RPMI8226 (cell line): ENCODE measurements around the gene EGFLAM.
A peak's percentile ranks its signal among the peaks of the same experiment; 100 is the strongest.

ENCODE experiments used
- DNase-seq: peaks from one replicate; pipeline ENCODE4 v3.0.0-alpha.2; 2015

EGFLAM gene

DNA sequence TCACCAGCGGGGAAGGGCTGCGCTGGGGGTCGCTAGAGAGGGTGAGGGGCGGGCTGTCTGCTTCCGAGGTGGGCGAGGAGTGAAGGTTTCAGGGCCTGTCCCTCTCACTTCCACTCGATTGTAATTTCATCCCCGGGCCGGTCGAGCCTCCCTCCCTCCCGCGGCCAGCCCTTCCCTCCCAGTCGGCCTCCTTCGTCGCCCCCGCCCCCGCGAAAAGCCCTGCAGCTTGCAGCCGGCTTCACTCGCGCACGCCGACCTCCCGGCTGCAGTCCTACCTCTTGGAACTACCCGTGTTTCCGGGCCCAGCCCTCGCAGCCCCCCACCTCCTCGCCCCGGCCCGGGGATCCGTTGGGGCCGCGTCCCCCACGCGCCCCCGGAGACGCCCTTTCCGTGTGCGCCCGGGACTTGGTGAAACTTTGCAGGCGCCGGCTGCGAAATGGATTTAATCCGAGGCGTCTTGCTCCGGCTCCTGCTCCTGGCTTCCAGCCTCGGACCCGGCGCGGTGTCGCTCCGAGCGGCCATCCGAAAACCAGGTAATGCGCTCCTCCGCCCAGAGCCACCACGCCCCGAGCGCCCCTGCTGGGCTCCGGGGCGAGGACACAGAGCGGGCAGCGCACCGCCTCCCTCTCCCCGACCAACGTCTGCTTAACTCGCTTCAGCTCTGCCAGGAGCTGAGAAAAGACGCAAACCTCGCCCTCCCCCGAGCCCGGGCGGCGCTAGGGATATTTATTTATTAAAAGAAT lies at the start of gene EGFLAM:
Gene EGFLAM (plus strand): TSS at position 241 of the 743 bp plus-strand sequence. CDS start 196 bp downstream, at position 437.
- DNase-seq, result peak; percentile 29

DNA sequence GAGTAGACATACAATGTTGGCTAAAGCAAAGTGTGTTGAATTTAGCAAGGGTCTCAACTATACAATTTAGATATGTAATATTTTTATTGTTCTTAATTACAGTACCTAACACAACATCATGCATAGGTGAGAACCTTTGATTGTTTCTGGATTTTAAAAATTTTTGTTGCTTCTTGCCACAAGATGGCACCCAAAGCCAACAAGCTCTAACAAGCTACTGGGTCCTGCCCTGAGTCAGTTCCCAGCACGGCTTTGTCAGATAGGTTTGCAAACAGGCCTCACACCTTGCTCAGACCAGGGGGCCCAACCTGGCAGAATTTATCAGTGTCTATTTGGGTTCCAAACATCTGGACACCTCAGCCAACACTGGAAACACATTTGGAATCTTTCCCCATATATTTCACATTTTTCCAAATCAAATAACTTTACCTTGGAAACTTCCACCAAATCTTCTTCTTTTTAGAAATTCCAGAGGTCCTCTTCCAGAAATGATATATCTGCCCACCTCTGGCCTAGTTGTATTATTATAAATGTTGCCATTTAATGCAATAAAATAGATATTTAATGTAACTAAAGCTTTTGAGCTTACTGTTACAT lies 49.5 kb upstream of the EGFLAM start:
- peak; percentile 40 for DNase-seq

DNA sequence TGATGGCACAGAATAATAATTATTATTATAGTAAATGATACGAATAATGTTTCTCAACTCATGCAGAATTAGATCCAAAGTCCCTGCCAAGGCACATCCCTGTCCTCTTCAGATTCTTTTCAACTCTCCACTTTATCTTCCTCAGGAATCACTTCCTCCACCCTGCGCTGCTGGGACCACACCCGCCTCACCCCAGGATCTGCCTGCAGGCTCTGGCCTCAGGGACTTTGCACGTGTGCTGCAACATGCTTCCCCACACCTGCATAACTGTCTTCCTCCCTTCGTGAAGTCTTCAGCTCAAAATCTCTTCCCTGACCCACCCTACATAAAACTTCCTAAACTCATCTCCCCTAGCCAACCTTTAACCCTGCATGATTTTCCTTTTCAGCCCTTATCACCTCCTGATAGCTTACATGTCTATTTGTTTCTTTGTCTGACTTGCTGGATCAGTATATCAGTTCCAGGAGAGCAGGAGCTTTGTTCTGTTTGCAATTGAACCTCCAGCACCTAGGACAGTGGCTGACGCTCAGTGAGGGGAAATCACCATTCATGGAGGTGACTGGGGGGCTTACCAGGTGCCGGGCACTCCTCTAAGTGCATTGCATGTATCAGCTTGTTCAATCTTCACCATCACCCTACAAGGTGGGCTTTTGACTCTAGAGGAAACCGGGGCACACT lies 47.5 kb upstream of the EGFLAM start:
- DNase-seq, result no peak

DNA sequence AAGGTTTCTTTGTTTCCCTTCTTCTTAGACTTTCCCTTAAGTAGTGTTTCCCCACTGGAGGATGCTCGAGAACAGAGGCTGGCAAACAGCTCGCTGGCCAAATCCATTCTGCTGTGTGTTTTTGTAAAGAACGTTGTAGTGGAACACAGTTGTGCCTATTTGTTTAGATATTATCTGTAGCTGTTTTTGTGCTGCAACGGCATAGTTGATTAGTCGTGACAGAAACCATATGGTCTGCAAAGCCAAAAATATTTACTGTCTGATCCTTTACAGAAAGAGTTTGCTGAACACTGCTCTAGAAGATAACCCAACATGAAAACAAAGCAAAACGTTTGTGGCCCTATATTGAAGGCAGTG lies 47.0 kb upstream of the EGFLAM start:
- DNase-seq, result no peak

DNA sequence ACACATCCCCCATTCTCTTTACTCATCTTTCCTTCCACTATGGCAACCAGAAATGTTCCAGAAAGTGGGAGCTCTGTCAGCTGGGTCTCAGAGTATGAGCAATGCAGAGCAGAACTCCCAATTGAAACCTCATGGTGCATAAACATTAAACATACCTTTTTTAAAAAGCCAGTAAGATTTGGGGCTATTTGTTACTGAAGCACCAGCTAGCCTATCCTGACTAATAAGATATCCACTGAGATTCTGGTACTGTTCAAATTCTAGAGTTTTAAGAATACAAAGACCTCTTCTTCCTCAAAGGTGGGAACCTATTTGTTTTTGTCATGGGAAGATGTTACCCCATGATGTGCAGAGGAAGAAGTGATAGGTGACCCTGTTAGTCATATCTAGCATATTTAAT lies 46.1 kb upstream of the EGFLAM start:
- DNase-seq, result no peak

DNA sequence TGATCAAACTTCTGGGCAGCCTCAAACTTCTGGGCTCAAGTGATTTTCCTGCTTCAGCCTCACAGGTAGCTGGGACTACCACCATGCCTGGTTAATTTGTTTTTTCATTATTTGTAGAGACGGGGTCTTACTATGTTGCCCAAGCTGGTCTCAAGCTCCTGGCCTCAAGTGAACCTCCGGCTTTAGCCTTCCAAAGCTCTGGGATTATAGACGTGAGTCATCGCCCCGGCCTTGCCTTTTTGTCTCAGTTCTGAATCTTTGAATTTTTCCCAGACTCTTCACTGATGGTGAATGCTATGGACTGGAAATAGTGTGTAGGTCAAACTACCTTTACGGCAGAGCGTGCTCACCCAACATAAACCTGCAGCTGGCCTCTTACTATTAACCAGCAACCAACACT lies 32.3 kb upstream of the EGFLAM start:
- no peak for DNase-seq

DNA sequence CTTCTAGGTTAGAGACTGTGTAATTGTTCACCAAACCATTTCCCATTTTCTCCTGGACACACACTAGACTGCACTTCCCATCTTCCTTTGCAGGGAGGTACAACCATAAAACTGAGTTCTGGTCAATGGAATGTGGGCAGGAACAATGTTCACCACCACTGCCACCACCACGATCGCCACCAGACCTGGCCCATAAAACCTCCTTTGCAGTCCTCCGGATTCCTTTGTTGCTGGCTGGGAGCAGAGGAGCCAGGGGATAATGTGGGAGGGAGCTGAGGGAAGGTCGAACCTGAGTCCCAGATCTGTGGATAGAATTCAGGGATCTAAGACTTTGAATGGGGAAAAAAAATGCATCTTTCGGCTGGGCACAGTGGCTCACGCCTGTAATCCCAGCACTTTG lies 29.4 kb upstream of the EGFLAM start:
- no peak for DNase-seq

DNA sequence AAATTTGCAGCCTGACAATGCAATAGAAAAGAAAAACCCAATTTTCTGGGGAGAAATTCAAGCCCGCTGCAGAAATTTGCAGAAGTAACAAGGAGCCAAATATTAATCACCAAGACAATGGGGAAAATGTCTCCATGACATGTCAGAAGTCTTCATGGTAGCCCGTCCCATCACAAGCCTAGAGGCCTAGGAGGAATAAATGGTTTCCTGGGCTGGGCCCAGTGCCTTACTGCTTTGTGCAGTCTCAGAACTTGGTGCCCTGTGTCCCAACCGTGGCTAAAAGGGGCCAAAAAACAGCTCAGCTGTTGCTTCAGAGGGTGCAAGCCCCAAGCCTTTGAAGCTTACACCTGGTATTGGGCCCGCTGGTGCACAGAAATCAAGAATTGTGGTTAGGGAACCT lies 23.6 kb upstream of the EGFLAM start:
- no peak for DNase-seq

DNA sequence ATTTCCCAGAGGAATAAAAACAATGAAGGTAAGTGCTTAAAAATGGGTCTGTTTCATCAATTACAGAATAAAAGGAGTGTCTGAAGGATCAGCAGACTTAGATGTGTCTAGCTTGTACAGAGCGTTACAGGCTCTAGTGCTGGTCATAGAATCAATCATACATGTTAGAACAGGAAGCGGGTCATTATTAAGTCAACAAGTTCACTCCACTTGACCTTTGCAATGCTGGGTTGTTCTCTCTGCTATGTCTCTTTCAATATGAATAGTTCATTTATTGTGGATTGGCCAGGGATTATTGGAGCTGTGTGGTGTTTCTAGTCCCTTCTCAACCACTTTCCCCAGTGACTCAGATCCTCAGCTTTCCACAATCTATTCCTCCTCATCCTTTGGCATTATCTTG lies 20.7 kb upstream of the EGFLAM start:
- DNase-seq, result no peak

DNA sequence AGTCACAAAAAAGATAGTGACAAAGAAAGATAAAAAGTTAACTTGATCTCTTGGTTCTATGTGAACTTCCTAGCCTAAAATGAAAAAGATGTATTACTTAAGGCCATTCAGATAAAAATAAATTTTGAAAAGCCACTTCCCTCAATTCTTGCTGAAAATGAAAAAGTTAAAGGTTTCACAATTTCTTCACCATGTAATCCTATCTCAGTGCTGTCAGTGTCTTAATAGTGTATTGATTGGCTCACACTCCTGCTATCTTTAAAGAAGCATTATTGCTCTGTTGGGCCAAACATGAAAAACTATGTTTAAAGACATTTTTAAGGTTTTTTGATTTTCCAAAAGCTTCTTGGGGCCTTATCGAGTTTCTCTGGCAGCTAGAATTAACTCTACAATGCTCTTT lies 18.1 kb upstream of the EGFLAM start:
- DNase-seq, result no peak

DNA sequence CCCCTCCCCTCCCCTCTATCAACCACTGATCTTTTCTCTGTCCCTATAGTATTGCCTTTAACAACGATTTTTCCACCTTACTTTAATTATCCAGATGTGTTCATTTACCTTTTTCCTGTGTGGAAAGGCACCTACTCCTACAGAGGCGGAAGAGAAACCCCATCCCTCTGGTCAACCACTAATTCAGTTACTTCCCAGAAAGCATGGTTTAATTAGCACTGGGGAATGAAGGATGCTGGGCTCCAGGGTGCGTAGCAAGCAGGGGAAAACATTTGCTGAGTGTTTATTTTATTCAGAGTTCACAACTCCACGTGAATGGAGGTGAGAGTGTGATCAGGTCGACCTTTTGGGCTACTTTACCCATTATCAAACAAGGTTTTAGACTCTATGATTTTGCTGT lies 16.7 kb upstream of the EGFLAM start:
- no peak for DNase-seq

DNA sequence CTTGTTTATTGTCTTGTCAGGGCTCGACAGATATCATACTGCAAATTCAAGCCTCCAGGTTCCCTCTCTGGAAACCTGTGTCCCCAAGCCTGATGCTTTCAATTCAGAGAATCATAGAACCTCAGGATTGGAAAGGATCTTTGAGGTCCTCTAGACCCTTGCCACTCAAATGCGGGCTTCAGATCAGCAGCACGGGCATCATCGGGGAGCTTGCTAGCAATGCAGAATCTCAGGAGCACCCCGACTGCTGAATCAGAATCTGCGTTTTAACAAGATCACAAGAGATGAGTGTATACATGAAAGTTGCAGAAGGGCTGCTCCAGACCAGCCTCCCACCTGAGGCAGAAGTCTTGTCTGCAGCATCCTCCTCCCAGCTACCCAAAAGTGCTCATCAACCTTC lies 13.1 kb upstream of the EGFLAM start:
- DNase-seq, result no peak

DNA sequence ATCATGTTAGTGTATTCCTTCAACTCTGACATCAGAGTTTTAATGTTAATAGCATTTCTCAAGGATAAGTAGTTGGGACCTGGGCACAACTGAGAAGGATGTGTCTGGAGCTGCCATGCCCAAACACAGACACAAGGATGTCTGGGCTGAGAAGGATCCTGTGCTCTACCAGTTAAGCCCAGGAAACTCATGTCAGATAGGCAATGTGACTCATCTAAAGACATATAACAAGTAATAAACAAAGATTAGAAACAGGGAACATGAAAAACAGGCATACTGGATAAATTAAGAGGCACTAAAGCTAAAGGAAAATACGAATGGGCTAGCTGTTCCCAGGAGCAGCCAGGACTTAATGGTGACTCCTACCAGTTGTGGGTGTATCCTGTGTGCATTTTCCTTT lies 9.1 kb upstream of the EGFLAM start:
- DNase-seq, result no peak

DNA sequence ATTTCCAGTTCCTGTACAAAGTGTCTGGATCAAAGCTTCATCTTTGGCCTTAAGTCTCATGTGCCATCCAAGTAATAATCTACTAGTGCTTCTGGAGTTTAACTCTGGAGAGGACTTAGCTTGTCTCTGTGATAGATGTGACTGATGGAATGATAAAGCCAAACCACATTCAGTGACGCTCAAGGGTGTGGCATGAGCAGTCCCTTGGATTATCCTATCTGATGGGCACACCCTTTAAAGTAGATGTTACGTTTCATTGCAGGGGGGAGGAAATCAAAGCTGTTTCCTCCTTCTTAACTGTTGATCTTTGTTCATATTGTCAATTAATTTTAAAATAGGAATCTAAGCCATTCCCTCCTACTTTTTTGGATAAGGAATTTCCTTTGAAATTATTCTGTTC lies 8.5 kb upstream of the EGFLAM start:
- no peak for DNase-seq

DNA sequence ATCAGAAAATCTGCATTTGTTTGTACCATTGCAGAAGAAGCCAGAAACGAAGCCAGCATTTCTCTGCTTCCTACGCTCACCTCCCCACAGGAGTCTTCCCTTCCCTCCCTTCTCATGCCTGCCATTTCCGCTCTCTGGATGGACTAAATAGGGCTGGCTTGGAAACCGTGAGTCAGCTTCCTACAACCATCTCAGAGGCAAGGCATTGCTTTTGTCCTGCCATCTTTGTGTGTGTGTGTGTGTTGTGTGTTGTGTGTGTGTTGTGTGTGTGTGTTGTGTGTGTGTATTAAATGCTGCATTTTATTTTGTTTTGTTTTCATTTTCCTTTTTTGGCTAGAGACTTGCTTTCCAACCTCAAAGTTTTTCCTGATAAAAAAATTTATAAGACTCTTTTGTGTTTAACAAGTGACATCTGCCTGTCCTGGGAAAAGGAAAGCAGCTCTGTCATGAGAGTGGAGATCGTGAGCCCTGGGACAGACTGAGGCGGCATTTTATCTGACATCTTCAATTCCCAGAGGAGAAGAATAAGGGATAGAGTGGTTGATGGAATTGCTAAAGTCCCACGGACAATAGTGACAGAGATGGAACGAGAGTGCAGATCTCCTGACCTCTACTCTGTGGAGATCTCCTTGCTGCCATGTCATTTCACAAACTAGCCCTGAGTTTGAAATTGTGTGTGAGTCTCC lies 7.5 kb upstream of the EGFLAM start:
- DNase-seq, result no peak

DNA sequence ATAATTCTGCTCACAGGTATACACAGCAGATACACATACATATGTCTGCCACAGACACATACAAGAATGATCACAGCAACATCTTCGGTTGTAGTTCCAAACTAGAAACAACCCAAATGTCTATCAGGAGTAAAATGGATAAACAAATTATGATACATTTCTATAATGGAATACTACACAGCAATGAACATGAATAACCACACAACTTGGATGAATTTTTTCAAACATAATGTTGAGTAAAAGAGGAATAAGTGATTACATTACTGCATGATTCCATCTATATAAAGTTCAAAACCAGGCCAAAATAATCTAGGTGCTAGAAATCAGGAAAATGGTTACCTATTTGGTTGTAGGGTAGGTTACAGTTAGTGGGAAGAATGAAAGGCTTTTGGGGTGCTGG lies 4.6 kb upstream of the EGFLAM start:
- DNase-seq, result no peak

DNA sequence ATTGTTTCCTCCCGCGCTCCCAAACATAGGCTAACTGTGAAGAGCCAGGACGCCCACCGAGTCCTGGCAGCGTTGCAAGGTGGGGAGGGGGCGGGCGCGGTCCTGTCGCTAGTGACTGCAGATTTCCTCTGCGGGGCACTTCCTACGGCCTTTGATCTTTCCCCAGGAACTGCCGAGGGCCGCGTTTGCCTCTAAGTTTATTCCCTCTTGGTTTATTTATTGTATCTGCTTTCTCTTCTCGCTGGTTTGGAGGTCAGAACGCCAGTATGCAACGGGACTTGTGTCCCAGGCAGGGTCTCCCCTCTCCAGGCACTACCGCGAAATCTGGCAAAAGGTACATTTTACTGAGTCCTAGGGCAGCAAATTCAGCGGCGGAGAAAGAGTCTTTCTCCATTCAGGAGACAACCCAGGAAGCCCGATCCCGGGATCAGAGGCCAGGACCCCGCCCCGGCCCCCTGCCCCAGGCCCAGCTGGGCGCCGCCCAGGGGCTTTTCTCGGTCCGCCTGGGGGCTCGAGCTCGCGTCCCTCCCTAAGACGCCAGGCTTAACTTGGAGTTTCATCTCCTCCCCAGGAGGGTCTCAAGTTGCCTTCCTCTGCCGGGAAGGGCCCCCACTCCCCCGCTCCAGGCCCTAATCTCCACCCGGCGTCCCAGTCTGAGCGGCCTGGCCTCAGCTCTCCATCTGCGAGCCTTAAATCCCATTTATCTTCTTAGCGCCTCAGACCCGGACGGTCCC lies 884 bp upstream of the EGFLAM start:
- DNase-seq, result no peak

DNA sequence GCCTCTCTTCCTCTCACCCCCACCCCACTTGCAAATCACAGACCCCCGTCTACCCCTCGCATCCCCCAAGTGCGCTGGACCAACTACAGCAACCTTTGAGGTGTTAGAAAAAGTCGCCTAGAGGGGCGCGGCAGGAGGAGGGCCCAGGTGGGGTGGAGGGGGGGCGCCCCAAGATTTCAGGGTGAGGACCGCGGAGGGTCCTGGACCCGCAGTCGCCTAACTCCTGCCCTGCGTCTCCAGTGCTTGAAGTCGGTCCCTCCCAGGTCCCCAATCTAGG lies 379 bp upstream of the EGFLAM start:
- DNase-seq, result no peak

DNA sequence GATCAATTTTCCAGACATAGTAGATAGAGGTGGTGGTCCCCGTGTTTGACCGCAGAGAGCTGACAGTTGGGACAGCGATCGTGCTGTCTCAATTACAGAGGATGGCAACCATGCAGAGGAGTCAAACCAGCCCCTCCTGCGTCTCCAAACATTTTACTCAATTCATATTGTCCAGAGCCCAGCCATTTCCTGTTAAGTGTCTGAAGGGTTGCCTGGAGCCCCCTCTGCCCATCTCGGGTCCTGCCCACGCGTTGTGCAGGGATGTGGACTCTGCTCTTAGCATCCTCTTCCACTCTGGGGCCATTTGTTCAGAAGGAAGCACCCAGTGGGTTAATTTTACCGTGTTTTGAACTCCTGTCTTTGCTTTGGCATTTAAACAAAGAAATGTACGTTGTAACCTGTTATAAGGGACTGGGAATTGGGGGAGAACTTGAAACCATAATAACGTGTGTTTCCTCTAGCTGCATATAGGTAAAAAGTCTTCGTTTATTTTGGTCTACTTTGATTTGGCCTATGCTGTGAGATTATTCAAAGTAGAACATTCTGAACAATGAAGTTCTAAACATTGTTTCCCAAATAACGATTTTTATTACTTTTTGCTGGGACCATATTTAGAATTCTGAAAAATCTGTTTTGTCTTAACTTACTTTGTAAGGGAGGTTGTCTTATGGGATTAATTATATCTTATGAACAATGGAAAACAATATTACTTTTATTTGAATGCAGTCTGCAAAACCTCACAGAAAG lies 876 bp downstream of the EGFLAM start:
- DNase-seq, result no peak

DNA sequence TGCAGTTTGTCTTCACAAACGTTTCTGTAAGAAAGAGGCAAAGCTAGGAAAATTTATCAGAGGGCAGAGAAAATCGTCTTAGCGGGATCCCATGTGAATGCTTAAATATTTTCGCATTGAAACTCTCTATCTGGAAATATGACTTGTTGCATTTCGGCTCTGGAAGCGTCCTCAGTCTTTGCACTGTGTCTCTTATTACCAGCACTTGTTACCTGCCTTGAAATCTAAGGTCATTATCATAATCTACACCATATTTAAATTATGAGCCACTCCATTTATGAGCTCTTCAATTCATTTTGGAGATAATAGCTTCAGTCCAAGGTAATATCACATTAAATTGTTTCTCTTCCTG lies 1.4 kb downstream of the EGFLAM start:
- DNase-seq, result no peak

DNA sequence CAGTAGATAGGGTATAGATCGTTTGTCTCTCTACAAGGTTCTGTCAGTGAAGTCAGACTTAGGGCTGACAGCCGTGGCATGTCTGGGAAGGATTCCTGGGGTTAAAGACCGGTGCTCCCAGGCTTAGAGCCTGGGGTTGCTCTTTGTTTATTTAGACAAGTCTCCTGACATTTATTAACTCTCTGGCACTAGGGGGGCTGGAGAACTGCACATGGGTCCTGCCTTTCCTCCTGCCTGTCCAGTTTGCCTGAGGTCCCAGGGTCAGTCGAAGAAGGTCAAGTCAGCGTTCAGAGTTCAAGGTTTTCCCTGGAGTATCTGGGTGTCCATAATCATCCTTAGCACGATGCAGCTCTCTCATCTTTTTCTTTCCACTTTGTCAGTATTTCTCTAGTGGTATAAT lies 5.6 kb downstream of the EGFLAM start:
- no peak for DNase-seq

DNA sequence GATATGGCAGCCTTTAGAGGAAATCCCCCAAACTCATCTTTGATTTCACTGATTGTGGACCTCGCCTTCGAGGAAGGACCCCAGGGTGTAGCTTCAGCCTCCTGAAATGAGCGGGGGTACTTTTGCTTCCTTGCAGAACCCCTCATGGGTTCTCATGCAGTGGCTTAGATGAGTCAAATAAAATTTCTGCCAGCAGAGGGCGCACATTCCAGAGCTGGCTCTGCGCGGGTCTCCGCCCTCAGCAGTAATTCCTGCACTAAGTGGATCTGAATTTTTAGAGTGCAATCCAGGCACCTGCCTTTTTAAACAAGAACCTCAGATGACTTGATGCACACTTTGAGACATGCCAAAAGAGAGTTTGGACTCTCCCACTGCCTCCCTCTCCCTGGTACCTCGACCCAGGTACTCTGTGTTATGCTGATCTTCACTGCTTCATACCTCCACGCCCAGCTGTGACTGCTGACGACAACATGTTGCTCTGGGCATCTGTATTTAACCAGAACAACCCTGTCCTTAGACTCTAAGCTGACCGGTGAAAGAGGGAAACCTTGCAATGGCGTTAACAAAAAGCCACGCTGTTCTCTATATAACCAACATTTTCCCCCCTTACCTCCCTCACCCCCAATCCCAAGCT lies 7.3 kb downstream of the EGFLAM start:
- peak; percentile 73 for DNase-seq
